ENCODE results near the gene SLC26A6.

DNA sequence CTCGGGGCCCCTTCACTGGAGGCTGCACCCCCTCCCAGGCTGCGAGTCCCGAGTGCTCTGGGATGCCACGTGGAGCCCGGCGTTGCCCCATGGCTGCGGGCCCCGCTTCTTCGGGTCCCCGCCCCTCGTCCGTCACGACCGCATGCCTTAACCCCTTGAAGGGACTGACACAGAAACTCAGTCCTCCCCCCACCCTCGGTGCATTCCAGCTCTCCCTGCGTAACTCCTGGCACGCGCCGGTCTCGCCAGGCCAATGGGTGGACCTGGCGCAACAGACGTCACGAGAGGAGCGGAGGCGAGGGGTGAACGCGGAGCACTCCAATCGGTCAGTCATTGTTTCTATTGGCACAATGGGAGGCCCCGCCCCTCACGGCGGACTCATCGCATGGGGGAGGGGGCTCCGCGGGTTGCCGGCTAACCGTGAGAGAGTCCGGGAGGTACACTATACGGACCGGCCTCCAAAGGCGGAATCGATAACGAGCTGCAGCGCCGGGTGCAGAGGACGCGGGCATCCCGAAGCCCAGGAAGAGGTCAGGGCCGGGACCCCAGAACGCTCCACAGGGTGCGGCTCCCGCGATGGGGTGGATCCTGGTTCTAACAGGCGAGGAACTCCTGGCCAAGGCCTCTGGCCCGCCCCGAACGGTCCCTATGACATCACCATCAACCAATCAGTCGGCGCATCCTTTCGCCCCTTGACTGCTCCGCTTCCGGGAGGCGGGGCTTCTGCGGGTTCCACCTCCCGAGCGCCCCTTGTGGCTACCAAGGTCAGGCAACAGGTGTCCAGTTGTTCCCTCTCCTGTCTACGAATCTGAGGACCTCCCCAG is 28.4 kb upstream of the SLC26A6 start:
- TF ChIP-seq, protein P1, sequence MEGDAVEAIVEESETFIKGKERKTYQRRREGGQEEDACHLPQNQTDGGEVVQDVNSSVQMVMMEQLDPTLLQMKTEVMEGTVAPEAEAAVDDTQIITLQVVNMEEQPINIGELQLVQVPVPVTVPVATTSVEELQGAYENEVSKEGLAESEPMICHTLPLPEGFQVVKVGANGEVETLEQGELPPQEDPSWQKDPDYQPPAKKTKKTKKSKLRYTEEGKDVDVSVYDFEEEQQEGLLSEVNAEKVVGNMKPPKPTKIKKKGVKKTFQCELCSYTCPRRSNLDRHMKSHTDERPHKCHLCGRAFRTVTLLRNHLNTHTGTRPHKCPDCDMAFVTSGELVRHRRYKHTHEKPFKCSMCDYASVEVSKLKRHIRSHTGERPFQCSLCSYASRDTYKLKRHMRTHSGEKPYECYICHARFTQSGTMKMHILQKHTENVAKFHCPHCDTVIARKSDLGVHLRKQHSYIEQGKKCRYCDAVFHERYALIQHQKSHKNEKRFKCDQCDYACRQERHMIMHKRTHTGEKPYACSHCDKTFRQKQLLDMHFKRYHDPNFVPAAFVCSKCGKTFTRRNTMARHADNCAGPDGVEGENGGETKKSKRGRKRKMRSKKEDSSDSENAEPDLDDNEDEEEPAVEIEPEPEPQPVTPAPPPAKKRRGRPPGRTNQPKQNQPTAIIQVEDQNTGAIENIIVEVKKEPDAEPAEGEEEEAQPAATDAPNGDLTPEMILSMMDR (conservative IDR thresholded peaks at IDR 0.05; ENCODE audit: low read depth, low read length): peak; percentile 85
- TF ChIP-seq EZH2phosphoT487 (IDR thresholded peaks at IDR 0.05; ENCODE audit: borderline replicate concordance, low read length) (peak; percentile 59; the same call in 1 of the 2 replicates), EZH2 (IDR thresholded peaks at IDR 0.05; ENCODE audit: low read length, unreplicated experiment) (no peak)
